ENCODE data around the gene PBRM1.
"Not testable (repeated sequence)": the region's sequence is repeated elsewhere in the genome, so short reads cannot be mapped to it uniquely, and the experiment has no call there.

Gene PBRM1

DNA sequence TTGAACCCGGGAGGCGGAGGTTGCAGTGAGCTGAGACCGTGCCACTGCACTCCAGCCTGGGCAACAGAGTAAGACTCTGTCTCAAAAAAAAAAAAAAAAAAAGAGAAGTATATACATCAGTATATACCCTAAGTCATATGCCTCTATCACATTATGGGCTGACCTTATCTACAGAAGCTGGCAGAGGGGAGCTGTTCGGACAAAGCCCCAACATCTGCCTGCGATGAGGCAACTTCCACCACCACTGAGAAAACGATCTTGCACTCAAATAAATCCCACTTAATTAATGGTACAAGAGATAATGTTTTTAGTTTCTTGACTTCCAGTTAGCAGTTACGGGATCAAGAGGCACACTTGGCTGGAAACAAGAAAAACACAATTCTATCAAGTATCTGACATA, 17.6 kb upstream of the PBRM1 start:
- DNase-seq, result no peak

DNA sequence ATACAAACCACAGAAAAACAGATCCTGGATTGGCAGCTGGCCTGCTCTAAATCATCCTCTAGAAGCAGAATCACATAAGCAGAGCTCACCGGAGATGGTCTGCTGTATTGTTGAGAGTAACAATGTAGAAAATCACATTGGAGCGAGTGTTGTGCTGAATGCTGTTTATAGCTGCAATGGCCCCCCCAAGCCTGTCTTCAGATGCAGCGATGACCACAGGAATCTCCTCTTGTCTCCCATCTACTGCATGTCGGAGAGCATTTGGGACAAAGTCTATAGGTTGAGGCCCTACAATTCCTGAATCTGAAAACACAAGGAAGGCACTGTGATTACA, 11.9 kb upstream of the PBRM1 start:
- DNase-seq, result no peak

DNA sequence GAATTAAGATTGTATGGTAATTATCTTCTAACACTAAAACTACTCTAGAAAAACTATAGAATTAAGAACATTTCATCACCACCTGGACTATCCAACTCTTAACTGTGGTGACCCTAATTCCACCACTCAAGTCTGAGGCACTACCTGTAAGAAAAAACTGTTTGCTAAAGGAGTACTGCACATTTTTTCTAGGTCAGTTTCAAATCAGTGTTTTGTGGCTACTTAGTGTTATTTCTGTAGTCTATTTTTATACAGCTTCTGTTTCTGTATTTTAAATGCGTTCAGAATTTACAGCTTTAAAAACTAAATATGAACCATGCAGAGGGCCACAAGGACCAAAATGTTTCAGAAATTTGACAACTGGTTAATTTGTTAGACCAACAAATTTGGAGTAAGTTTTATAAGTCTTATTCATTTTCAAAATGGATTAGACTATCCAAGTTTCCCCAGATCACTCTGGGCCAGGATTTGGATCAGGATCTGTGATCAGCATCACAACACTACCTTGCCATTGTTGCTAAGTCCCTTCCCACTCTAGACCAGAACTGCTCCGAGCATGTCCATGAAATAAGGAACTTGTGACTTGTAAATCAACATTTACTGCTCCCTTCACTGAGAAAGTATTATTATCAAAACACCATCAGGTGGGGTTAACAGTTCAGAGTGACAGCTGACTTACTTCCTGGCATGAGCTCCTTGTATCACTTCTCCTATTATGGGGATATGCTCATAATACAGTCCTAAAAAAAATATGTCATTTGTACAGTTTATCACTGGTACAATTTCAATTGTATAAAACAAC, 11.3 kb upstream of the PBRM1 start:
- no peak for DNase-seq

DNA sequence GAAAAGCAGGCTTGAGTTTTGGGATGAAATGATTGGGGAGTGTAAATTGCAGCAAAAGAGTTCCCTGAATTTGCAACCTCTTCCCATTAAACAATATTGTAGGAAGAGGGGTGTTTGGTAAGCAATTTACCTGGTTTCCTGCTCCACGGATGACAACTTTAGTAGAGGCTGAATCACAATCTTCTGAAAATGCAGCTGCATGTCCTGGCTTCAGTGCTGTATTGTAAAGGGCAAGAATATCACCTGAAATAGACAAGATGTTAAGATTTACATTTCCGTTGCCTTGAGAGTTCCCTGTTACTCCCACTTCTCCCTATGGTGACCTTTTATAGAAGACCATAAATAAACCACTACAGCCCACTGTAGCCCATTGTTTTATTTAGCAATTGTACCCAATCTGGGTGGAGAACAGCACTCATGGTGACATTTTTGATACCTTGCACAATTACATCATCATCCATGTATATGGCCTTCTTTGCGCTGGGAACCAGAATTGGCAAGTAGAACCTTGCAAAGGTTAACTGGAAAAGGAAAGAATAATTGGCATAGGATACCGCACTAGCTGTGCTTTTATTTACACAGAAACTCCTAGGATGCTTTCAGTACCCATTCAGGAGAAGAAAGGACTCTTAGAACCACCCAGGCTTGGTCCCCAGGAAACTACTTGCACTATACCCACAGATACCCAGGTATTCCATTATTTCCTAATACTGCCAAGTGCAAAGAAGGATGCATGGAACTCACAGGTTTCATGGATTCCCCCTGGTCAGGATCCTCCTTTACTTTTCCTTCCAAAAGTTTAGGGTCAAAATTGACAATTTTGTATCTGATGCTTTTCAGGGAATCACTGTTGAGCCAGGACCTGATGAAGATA, 10.3 kb upstream of the PBRM1 start:
- DNase-seq, result no peak

DNA sequence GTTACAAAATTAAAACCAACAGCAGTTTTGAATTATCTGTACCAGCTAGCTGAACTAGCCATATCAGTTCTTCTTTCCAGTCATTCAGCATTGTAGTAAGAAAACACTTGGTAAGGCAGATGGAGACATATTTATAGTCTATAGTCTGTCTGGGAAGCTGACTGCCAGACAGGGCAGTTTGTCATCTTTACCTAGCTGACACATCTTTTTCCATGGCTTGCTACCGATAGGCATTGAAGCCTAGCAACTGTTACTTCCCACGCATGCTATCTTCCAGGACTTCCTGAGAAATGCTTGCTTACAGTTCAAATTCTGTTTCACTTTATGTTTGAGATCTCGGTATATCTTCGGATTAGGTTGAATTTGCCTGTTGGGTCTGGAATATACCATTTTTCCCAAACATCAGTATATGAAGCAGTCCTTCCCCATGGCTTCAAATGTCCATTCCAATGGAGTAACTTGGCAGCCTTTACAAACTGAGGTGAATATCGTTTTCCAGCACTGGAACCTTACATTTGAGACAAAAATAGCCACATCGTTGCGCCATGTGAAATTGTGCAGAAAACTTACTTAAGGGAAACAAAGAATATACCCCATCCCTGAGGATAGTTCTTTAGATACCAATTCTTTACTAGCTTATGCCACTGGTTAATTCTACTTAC, 8.9 kb upstream of the PBRM1 start:
- DNase-seq, result no peak

DNA sequence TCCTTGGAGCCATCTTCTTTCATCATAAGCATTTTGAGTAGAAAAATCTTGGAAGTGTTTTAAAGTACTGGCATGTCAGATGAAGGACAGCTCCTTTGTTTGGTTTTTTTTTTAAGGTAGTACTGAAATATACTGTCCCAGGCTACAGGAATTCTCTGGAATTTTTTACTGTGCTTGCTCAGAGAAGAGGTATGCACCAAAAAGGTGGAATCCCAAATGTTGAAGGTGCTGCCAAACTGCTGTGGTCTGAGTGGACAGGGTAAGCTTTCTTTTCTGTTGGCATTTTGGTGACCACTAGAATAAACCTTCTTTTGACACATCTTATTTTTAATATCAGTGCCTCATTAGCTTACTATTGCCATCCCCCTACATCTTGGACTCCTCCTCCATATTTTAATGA, 7.4 kb upstream of the PBRM1 start:
- no peak for DNase-seq

DNA sequence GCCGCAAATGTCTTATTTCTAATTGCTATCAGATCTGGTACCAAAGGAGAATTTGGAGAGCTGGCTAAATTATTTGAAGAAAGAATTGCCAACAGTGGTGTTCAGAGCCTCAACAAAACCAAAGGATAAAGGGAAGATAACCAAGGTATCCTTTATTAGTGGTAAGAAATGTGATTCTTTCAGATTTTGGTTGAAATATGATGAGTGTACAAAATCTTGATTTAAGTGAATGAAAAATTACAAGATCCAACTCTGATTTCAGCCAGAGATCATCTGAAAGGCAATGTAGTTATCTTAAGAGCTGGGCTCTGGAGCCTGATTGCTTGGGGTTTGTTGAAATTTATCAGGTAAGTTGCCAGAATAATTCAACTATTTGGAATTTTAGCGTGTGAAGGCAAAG, 4.8 kb upstream of the PBRM1 start:
- DNase-seq, result no peak

DNA sequence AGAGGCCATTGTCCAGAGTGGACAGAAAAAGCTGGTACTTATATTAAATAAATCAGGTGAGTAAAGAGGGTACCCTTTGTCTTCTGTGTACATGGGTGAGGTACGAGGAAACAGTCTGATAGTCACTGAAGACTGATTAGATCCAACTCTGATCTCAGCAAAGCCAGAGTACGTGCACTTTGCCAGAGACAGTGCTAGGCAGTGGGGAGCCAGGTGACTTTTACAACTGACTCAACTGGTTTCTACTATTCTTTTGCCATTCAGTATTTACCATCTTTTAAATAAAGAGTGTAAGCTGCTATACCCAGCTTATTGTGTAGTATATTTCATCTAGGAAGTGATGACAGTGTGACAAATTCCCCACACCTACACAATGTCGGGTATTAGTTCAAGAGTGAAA, 3.4 kb upstream of the PBRM1 start:
- no peak for DNase-seq

DNA sequence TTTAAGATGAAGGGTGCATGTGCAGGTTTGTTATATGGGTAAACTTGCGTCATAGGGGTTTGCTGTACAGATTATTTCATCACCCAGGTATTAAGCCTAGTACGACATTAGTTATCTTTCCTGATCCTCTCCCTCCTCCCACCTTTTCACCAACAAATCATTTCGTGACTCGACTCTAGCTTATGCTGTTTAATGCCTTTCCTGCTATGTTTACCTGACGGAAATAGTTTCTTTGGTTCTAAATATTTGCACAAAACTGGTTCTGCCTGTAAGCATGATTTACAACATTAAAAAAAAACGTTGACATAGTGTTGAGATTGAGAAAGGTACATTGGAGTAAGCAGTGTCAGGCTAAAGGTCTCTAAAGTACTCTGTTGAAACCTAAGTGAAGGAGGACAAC, 2.6 kb upstream of the PBRM1 start:
- no peak for DNase-seq

DNA sequence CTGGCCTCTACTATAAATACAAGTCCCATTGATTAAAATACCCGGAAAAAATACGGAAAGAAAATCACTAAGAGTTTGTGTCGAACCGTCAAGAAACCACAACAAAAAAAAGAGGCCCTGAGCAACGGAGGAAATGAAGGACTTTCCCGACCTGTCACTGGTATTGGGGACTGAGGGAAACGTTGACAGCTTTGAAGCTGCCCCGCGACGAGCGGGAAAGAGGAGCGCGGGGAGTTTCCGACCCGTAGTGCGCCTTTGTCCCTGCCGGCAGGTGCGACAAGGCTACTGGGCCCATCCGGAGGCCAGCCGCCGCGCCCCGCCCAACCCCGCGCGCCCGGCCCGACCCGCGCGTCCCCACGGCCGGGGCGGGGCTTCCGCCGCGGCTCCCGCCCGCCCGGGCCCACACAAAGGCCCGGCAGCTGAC, 416 bp downstream of the PBRM1 start:
- DNase-seq, result peak; percentile 57

DNA sequence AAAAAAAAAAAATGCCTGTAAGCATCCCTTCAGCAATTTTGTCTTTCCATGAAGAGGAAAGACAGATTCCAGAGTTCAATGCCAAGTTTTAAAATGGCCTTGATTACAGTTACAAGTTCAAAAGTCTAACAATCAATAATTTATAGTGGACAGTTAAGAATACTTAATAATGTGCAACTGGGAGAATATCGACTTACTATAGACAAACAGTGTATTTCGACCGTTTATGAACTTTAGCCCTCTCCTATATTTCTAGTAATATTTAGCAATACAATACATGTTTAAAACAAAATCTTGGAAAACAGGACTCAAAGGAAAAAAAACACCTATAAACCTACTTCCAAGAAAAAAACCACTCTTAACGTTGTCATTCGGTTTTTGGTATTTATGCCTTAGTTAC, 1.5 kb downstream of the PBRM1 start:
- no peak for DNase-seq

DNA sequence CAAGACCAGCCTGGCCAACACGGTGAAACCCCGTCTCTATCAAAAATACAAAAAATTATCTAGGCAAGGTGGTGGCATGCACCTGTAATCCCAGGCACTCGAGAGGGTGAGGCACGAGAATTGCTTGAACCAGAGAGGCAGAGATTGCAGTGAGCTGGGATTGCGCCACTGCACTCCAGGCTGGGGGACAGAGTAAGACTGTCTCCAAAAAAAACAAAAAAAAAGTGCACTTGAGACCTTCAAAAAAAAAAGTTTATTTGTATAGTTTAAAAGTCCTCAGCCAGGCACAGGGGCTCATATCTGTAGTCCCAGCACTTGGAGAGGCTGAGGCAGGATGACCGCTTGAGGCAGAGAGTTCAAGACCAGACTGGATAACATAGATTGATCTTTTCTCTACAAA, 2.1 kb downstream of the PBRM1 start:
- DNase-seq, result no peak

DNA sequence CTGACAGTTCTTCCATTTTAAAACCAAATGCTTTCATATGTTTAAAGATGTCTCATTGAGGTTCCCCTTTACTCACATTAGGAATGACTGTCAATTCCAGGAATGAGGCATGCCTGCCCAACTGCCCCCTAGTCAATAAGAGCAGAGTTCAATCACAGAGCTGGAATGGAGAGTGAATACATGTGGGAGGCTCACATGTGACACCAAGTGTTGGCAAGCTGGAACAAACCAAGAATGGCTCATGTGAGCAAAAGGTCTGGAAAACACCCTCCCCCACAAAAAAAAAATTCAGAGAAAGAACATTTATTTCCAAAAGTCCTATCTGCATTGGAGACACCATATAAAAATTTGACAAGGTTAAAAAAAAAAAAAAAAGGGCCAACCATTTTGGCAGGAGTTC, 3.7 kb downstream of the PBRM1 start:
- DNase-seq, result no peak

DNA sequence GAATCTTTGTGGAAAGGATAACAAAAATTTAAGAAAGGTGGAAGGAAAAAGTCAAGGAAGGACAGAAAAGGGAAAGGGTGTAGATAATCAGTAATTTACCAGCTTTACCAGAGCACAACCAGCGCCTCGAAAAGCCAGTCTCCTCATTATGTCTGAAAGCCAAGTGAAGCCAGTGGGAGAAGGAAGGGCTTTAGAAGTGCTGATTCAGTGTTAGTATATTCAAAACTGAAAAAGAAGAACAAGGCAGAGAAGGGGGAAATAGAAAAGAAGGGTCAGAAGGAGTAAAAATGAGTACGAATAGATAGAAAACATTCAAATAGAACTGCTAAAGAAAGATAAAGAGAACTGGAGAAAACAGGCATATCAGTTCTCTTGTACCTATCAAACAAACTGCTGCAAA, 4.1 kb downstream of the PBRM1 start:
- DNase-seq, result no peak

DNA sequence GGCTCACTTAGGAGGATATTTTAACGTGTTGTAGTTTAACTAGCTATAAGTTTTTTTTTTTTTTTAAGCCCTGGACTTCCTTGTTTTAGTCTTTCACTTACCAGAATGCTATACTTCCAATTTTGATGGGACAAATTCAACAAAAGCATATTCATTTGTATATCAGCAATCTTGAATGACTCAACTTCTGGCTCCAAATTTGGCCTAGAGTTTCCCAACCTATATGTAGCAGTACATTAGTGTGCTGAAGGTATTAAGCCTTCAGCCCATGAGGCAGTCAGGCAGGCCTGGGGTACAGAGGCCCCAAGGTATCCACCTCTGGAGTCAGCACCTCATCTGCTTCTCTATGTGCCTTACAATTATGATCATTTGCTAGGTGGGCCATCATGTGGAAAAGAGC, 5.9 kb downstream of the PBRM1 start:
- no peak for DNase-seq

DNA sequence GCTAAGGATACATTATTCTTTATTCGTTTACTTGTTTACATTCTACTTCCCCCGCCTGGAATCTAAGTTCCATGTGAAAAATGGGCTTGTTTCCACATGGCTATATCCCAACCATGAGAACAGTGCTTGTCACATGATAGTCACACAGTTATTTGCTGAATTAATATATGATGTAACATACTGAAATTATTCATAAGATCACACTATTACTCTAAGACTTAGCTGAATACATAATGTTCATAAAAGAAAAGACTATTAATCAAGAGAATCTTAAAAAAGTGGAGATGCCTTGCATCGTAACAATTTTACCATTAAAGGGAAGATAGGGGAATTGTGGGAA, 6.5 kb downstream of the PBRM1 start:
- no peak for DNase-seq

DNA sequence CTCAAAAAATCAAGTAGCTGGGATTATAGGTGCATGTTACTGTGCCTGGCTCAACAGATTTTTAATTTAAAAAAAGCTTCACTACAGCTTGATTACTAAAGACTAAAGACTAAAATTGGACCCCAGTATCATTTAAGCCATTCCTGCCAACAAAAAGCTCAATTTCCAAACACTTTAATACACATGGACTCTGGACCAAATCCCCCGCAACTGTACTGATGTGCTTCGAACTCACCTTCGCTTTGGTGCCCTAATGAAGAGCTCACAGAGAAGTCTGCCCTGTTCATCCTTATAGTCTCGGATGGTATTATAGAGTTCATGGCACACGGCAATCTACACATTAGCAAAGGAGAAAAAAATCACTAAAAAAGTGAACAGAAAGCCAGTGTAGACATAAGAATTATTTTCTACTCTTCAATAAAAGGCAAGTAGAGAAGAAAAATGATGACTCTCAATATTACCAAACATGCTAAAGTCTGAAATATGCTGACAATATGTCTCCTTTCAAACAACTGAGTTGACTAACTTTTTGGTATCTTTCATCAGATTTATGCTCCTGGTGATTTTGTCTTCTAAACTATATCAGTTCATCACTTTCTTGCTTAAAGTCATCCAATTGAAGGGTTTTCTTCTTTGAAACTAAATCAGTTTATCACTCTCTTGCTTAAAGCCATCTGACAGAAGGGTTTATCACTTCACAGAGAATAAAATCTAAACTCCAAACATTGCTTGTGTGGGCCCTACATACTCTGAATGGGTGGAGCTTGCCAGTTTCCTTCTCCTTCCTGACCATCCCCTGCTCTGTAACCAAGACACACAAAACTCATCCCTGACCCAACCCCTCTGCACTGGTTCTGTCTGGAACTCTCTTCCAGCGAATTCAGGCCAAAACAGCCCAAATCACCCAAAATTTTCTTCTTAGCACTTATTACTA, 7.2 kb downstream of the PBRM1 start:
- no peak for DNase-seq

DNA sequence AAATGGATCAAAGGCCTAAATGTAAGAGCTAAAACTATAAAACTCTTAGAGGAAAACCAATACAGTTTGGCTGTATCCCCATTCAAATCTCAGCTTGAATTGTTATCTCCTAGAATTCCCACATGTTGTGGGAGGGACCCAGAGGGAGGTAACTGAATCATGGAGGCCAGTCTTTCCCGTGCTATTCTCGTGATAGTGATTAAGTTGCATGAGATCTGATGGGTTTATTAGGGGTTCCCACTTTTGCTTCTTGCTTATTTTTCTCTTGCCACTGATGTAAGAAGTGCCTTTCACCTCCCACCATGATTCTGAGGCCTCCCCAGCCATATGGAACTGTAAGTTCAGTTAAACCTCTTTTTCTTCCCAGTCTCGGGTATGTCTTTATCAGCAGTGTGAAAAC, 9.5 kb downstream of the PBRM1 start:
- not testable (repeated sequence) for DNase-seq

DNA sequence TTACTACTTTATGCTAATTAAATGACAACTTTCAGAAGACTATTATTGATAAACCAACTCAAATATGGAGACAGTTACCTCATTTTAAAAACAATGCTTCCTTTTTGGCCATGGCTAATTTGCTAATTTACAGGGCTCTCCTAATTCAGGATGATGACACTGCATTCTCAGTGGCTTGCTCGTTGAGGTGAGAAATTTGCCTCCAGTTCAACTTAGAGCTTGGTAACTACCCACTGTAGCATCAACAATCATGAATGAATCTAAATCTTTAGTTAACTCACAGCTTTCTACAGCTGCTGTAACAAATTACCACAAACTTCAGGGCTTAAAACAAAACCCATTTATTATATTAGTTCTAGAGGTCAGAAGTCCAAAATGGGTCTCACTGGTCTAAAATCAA, 14.0 kb downstream of the PBRM1 start:
- DNase-seq, result no peak

DNA sequence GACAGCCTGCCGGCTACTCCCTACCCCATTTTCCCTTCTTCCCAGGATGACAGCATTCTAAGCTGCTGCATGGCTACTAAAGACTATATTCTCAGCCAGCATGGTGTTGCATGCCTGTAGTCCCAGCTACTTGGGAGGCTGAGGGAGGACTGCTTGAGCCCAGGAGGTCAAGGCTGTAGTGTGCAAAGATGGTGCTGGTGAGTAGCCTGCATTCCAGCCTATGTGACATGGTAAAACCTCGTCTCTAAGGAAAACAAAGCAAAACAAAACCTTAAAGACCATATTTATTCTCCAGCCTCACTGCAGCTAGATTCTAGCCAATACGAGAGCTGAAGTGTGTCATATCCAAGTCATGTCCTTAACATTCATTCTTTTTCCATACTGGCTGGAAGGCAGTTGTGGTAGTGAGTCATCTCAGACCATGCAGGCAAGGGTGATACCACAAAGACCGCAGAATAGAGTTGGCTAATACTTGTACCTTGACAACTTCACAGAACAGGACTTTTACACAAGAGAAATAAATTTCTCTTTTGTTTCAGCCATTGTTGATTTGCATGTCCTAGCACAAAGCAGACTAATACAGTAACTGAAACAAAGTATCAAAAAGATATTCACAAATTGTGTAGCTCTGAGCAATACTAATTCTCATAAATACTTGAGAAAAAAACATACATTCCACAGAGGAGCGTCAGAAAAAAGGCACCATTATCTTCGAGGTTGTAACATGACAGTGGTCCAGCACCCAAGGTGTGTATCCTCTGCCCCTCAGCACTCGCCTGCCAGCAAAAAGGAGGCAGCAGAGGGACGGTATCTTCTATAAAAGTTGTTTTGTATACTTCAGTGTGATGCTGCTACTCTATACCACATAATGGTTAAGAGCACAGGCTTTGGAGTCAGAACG, 14.8 kb downstream of the PBRM1 start:
- no peak for DNase-seq

DNA sequence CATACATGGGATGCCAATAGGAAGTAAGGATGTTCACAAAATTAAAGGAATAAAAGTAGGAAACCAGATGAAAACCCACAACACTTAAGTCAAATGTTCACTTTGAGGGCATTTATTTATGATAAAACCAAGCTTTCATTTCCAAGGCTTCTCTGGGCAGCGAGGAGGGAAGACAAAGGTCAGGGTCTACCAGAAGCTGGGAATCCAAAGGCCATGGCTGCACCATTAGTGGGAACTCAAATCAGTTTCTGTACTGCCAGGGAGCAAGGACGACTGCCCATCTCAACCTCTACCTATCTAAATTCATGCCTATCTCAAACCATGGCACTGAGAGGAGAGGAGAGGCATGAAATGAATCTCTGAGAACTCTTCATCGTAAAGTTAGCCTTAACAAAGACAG, 22.6 kb downstream of the PBRM1 start:
- DNase-seq, result no peak

DNA sequence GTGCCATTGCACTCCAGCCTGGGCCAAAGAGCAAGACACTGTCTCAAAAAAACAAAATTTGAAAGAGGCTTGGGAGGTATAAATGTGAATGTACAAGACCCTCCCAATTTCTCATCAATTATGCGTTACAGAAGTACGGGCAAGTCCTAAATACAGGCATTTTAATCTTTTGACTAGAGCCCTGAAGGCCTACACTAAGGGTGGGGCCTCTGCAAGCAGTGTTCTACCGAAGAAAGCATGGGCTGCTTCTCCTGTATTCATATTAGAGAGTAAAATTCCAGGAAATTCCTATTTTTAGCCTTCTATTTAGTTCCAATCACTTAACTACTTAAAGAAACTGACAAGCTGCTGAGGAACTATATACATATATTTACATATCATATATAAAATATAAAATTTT, 25.7 kb downstream of the PBRM1 start:
- DNase-seq, result no peak

Measured in NCI-H774 (cell line).